Activated naive CD8-positive, alpha-beta T cell treated with anti-CD3 and anti-CD28 coated beads for 36 hours (primary cell): ENCODE data around the gene SLC22A12. TPM values are rescaled to one million over a fixed set of nuclear protein-coding genes. Genes with fewer than 3 reads are reported as not detected.

ENCODE experiments used
- DNase-seq: peaks from one replicate; pipeline ENCODE4 v3.0.0; 2021
- H3K27ac Mint-ChIP-seq: one replicate; pipeline ENCODE4 v1.8.0; 2022; ENCODE audit warnings: mild to moderate bottlenecking, moderate library complexity, mixed read lengths
- H3K27me3 Mint-ChIP-seq: one replicate; pipeline ENCODE4 v1.8.0; 2022; ENCODE audit warnings: mild to moderate bottlenecking, mixed read lengths
- H3K36me3 Mint-ChIP-seq: one replicate; pipeline ENCODE4 v1.8.0; 2021; ENCODE audit warnings: mild to moderate bottlenecking, mixed read lengths
- H3K4me1 Mint-ChIP-seq: one replicate; pipeline ENCODE4 v1.8.0; 2021; ENCODE audit warnings: mixed read lengths
- H3K4me3 Mint-ChIP-seq: one replicate; pipeline ENCODE4 v1.8.0; 2022; ENCODE audit warnings: mild to moderate bottlenecking, moderate library complexity, mixed read lengths
- H3K9me3 Mint-ChIP-seq: one replicate; pipeline ENCODE4 v1.8.0; 2022; ENCODE audit warnings: mixed read lengths
- total RNA-seq, 2 experiments: library from RNA; stranded (reverse); gene quantifications; one replicate each; pipeline ENCODE4 v1.2.3, GENCODE V29; 2021

SLC22A12 gene
- total RNA-seq = not detected

DNA sequence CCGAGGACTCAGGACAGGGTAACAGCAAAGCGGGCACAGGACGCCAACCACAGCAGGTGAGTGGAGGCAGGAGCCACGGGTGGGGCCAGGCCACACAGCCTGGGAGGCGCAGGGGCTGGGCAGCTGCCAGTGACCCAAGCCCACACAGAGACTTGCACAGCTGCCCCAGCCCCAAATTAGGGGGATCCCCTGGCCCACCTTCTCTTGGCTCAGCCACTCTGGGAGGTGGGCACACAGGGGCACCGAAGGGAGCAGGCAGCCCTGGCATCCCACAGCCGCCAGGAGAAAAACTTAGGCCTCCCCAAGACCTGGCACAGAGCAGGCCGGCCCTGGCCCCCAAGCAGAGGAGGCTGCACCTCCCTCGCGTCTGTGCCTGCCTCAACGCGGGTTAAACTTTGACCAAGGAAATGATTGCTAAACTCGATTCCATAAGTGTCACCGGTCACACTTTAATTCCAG, at the start of gene SLC22A12:
TSS of gene SLC22A12 (plus strand) at position 458 of the 459 bp plus-strand sequence. CDS start 337 bp downstream, outside the sequence.
- Mint-ChIP-seq H3K4me1 (no peaks in the 10 kb centered on the region), H3K27me3 (peaks cover 13% of the 10 kb centered on the region), H3K4me3 (no peak within 1 kb of the TSS), H3K9me3 (peaks cover 10% of the 10 kb centered on the region), H3K27ac (no peak within 1 kb of the TSS), H3K36me3 (peaks cover 1% of the 10 kb centered on the region)
- no peak for DNase-seq

DNA sequence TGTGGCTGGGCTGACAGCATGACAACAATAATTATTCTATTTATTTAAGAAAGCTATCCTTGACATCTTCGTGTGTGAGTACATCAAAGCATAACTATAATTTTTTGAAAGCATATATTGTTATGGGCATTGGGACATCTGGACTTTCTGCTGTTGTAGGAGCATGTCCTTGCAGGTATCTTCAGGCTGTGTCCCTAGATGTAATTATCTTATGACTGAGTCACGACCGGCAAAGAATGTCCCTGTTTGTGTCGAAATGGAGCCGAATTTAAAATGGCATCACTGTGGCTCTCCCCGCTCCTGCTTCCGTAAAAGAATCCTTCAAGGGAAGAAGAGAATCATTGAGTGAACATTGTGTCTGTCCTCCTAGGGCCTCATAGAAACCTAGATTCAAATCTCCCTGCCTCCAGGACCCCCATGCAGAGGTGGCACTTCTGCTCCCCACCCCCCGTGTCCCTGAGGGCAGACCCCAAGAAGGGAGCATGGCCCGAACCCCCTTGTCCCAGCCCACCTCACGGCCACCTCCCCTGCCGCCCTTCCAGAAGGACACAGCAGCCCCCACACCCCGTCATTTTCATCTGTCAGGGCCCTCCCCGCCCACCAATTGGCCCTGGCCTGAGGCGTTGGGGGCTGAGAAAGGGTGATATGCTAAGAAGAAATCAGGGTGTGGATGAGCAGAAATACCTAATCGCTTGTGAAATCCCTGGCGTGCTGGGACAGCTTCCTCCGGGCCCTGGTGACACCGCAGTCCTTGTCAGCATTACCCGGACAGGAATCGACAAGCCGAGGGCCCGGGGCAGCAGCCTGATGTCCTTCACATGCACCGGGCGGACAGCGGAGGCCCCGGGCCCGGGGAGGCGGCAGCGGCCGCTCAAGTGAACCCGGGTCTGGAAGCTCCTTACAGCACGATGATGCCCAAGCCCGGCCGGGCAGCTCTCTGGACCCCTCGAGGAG, 48.6 kb upstream of the SLC22A12 start:
- Mint-ChIP-seq H3K4me3 (no peak overlapping the region), H3K36me3 (no peaks in the 10 kb centered on the region), H3K27me3 (peaks cover 20% of the 10 kb centered on the region)

DNA sequence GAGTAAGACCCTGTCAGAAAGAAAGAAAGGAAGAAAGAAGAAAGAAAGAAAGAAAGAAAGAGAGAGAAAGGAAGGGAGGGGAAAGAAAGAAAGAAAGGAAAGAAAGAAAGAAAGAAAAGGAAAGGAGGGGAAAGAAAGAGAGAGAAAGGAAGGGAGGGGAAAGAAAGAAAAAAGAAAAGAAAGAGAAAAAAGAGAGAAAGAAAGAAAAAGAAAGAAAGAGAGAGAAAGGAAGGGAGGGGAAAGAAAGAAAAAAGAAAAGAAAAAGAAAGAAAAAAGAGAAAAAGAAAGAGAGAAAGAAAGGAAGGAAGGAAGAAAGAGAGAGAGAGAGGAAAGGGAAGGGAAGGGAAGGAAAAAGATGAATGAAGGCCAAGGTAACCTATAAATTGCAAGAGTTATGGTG, 47.2 kb upstream of the SLC22A12 start:
- Mint-ChIP-seq H3K36me3 (no peaks in the 10 kb centered on the region), H3K27ac (no peak overlapping the region), H3K27me3 (peaks cover 8% of the 10 kb centered on the region), H3K4me3 (no peak overlapping the region), H3K9me3 (no peaks in the 10 kb centered on the region), H3K4me1 (peaks cover 2% of the 10 kb centered on the region)
- DNase-seq = no peak

More for the DNA sequence above, 48.6 kb upstream of the SLC22A12 start:
- no peak for DNase-seq
- no peak overlapping the region for H3K27ac Mint-ChIP-seq
- peaks cover 2% of the 10 kb centered on the region for H3K4me1 Mint-ChIP-seq
- H3K9me3 Mint-ChIP-seq = no peaks in the 10 kb centered on the region

GRCh38 chr11:64544616-64545296, 46.3 kb upstream of the SLC22A12 start:
- H3K36me3 Mint-ChIP-seq = no peaks in the 10 kb centered on the region
- H3K27me3 Mint-ChIP-seq = peaks cover 1% of the 10 kb centered on the region
- H3K9me3 Mint-ChIP-seq = no peaks in the 10 kb centered on the region
- DNase-seq = no peak
- no peak overlapping the region for H3K4me3 Mint-ChIP-seq
- H3K4me1 Mint-ChIP-seq = peaks cover 2% of the 10 kb centered on the region
- H3K27ac Mint-ChIP-seq = no peak overlapping the region

DNA sequence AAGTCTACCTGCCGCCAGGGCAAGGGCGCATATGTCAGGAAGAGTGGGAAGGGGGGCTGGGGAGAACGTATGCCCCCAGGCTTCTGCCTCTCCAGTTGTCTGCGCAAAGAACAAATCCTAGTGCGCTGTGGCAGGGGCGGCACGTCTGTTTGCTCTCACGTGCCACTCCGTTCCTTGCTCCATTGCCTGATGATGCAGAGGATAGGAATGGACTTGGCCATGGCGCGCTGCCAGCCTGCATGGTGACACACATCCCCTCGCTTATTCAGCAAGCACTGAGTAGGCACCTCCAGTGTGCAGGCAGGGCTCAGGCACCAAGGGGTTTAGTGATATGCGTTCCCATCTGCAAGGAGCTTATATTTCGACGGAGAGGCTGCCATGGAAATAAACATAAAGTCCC, 45.4 kb upstream of the SLC22A12 start:
- Mint-ChIP-seq H3K27ac (no peak overlapping the region), H3K4me3 (no peak overlapping the region), H3K36me3 (no peaks in the 10 kb centered on the region), H3K9me3 (no peaks in the 10 kb centered on the region), H3K27me3 (no peaks in the 10 kb centered on the region), H3K4me1 (no peaks in the 10 kb centered on the region)
- no peak for DNase-seq

- H3K4me1 Mint-ChIP-seq = no peaks in the 10 kb centered on the region
- no peaks in the 10 kb centered on the region for H3K36me3 Mint-ChIP-seq
- DNase-seq = no peak
- H3K27ac Mint-ChIP-seq = no peak overlapping the region
- H3K4me3 Mint-ChIP-seq = no peak overlapping the region
- no peaks in the 10 kb centered on the region for H3K9me3 Mint-ChIP-seq
- no peaks in the 10 kb centered on the region for H3K27me3 Mint-ChIP-seq
Measured at GRCh38 chr11:64546176-64546575, 44.8 kb upstream of the SLC22A12 start.

DNA sequence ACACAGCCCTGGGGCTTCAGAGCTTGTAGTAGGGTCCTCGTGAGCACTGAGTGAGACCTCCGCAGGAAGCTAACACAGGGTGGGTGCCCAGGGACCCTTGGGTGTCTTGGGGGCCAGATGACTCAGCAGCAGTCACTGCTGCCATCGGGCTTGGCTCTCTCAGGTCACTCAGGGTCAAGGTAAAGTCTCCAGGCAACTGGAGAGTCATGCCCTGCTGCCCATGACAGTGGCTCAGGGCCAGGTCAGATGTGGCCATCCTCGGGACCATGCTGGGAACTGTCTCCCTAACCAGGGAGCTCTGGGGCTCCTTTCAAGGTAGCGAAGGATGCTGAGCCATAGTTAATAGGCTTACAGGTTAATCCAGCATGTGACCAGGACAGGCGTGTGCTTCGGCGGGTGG, 44.4 kb upstream of the SLC22A12 start:
- Mint-ChIP-seq H3K27ac (no peak overlapping the region), H3K36me3 (no peaks in the 10 kb centered on the region), H3K9me3 (no peaks in the 10 kb centered on the region), H3K4me1 (no peaks in the 10 kb centered on the region), H3K27me3 (no peaks in the 10 kb centered on the region), H3K4me3 (no peak overlapping the region)
- DNase-seq = no peak

- no peaks in the 10 kb centered on the region for H3K27me3 Mint-ChIP-seq
- no peak for DNase-seq
- no peak overlapping the region for H3K27ac Mint-ChIP-seq
- no peaks in the 10 kb centered on the region for H3K36me3 Mint-ChIP-seq
- peaks cover under 1% of the 10 kb centered on the region for H3K4me1 Mint-ChIP-seq
- peaks cover 2% of the 10 kb centered on the region for H3K9me3 Mint-ChIP-seq
- no peak overlapping the region for H3K4me3 Mint-ChIP-seq
Measured at GRCh38 chr11:64549969-64550368, 41.1 kb upstream of the SLC22A12 start.

DNA sequence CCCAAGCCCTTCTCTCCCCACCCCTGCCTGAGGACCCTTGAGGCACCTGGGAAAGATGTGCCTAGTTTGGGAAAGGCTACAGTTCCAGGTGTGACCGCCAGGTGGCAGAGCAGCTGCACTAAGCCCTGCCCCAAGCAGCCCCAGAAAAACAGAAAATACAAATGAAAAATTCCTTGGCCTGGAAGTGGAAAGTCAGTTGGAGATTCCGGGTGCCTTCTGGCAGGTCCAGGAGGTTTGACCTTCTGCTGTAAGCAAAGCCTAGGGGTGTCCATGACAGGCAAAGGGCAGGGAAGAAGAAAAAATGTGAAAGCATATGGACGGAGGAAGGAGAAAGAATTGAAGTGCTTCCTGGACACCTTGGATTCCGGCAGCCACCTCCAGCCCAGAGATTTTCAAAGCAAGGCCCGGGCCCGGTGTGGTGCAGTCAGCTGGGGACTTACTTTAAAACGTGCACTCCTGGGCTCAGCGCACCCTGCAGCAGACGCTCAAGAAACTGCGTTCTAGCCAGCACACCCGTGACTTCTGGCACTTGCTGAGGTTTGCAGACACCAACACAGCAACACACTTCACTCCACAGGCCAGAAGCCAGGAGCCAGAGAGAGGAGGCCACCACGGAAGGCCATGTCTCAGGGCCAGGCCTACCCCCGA, 37.3 kb upstream of the SLC22A12 start:
- no peak overlapping the region for H3K4me3 Mint-ChIP-seq
- H3K27ac Mint-ChIP-seq = no peak overlapping the region
- H3K36me3 Mint-ChIP-seq = no peaks in the 10 kb centered on the region
- peaks cover 5% of the 10 kb centered on the region for H3K4me1 Mint-ChIP-seq
- H3K27me3 Mint-ChIP-seq = no peaks in the 10 kb centered on the region
- peaks cover 2% of the 10 kb centered on the region for H3K9me3 Mint-ChIP-seq
- DNase-seq = peak; percentile 41

DNA sequence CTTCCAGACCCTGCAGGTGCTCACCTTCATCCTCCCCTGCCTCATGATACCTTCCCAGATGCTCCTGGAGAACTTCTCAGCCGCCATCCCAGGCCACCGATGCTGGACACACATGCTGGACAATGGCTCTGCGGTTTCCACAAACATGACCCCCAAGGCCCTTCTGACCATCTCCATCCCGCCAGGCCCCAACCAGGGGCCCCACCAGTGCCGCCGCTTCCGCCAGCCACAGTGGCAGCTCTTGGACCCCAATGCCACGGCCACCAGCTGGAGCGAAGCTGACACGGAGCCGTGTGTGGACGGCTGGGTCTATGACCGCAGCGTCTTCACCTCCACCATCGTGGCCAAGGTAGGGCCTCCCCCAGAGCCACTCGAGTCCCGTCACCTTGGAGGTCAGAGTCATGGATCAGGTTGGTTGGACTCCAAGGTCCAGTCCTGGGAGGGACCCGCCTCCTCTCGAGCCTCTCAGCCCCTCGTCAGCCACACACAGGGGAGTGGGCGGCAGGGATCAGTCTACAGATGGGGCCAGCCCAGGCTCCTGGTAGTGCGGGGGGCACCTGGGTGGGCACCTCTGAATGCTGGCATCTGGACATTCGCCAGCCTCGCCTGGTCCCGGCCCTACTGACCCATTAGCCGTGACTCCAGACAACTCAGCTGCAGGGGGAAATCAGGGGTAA, 34.8 kb upstream of the SLC22A12 start:
- Mint-ChIP-seq H3K9me3 (peaks cover 2% of the 10 kb centered on the region), H3K4me1 (peaks cover 5% of the 10 kb centered on the region), H3K36me3 (no peaks in the 10 kb centered on the region), H3K4me3 (no peak overlapping the region), H3K27me3 (no peaks in the 10 kb centered on the region), H3K27ac (no peak overlapping the region)
- DNase-seq = no peak

DNA sequence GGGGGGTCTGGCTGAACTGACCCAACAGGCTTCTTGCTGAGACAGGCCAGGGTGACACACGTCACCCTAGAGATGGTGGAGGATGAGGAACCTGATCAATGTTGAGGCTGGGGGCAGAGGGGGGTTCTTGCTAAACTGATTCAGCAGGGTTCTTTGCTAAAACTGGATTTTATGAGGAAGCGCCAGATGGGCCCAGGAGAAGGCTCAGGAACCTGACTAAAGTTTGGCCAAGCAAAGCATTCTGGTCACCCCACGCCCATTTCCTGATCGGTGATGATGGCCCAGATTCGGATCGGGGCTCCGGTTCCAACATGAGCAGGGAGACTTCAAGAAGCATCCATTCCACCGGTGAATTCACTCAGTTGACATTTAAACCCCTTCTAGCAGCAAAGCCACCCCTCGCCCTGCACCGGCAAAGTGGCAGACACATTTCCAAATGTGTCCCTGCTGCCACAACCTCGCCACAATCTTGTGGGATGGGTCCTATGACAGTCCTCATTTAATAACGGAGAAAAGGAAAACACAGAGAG, 34.2 kb upstream of the SLC22A12 start:
- no peak overlapping the region for H3K4me3 Mint-ChIP-seq
- peaks cover 2% of the 10 kb centered on the region for H3K9me3 Mint-ChIP-seq
- peaks cover 5% of the 10 kb centered on the region for H3K4me1 Mint-ChIP-seq
- H3K27ac Mint-ChIP-seq = no peak overlapping the region
- no peaks in the 10 kb centered on the region for H3K36me3 Mint-ChIP-seq
- no peaks in the 10 kb centered on the region for H3K27me3 Mint-ChIP-seq
- DNase-seq = no peak

DNA sequence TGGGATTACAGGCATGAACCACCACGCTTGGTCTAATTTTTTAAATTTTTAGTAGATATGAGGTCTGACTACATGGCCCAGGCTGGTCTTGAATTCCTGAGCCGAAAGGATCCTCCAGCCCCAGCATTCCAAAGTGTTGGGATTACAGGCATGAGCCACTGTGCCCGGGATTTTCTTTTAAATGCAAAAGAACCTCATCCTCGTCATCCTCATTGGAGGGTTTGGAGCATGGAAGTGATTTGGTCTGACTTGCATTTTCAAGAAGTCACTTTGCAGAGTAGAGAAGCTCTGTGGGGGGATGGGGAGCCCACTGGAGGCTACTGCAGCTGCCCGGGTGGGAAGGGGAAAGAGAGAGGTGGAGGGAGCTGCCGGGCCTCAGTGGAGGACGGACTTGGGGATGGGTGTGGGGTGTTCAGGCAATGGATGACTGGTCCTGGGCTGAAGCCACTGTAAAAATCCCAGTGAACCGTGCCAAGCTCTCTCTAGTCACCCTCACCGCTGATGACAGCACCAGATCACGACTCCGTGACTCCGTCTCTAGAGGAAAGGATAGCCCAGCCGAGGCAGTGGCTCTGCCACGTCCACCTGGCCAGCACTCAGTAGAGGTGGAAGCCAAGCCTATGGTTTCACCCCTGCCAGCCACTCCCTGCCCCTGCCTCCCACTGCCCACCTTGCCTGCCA, 32.8 kb upstream of the SLC22A12 start:
- Mint-ChIP-seq H3K4me1 (peaks cover 5% of the 10 kb centered on the region), H3K36me3 (no peaks in the 10 kb centered on the region), H3K9me3 (no peaks in the 10 kb centered on the region), H3K27me3 (no peaks in the 10 kb centered on the region), H3K27ac (no peak overlapping the region), H3K4me3 (no peak overlapping the region)
- DNase-seq = no peak

- no peak for DNase-seq
- Mint-ChIP-seq H3K27me3 (no peaks in the 10 kb centered on the region), H3K36me3 (no peaks in the 10 kb centered on the region), H3K4me3 (no peak overlapping the region), H3K4me1 (peaks cover 5% of the 10 kb centered on the region), H3K9me3 (no peaks in the 10 kb centered on the region), H3K27ac (no peak overlapping the region)
Measured at GRCh38 chr11:64558869-64559268, 32.2 kb upstream of the SLC22A12 start.
